Osteocyte (in vitro differentiated cells): ENCODE measurements around the gene NIPAL4. TPM values are rescaled to one million over a fixed set of nuclear protein-coding genes. Genes with fewer than 3 reads are reported as not detected.
A peak's percentile ranks its signal among the peaks of the same experiment; 100 is the strongest.

Experiments
- DNase-seq: peaks from one replicate; pipeline ENCODE4 v3.0.0; 2021; ENCODE audit warnings: mixed read lengths; ENCODE audit not compliant: unreplicated experiment; ENCODE audit errors: extremely low spot score
- H3K27ac Mint-ChIP-seq: one replicate; pipeline ENCODE4 v1.8.0; 2021; ENCODE audit warnings: mild to moderate bottlenecking, mixed read lengths; ENCODE audit not compliant: unreplicated experiment
- H3K27me3 Mint-ChIP-seq: one replicate; pipeline ENCODE4 v1.8.0; 2021; ENCODE audit warnings: mixed read lengths; ENCODE audit not compliant: unreplicated experiment
- H3K36me3 Mint-ChIP-seq: one replicate; pipeline ENCODE4 v1.8.0; 2021; ENCODE audit warnings: mixed read lengths; ENCODE audit not compliant: unreplicated experiment
- H3K4me1 Mint-ChIP-seq: one replicate; pipeline ENCODE4 v1.8.0; 2021; ENCODE audit warnings: mixed read lengths; ENCODE audit not compliant: unreplicated experiment
- H3K4me3 Mint-ChIP-seq: one replicate; pipeline ENCODE4 v1.8.0; 2021; ENCODE audit warnings: mild to moderate bottlenecking, moderate library complexity, mixed read lengths; ENCODE audit not compliant: unreplicated experiment
- H3K9me3 Mint-ChIP-seq: one replicate; pipeline ENCODE4 v1.8.0; 2021; ENCODE audit warnings: mixed read lengths; ENCODE audit not compliant: unreplicated experiment
- total RNA-seq: library from RNA; stranded (reverse); gene quantifications from 2 replicates; pipeline ENCODE4 v1.2.1, GENCODE V29; 2021
- TF ChIP-seq, protein P1 (sequence below): fragments of 200-600 bp; sonication (generic); IDR thresholded peaks from 2 replicates; pipeline ENCODE4 v1.5.0; 2021; ENCODE audit warnings: antibody characterized with exemption, mild to moderate bottlenecking, moderate library complexity

NIPAL4 gene
- total RNA-seq, 1 donor from 2014 or later, result 2.3 TPM

DNA sequence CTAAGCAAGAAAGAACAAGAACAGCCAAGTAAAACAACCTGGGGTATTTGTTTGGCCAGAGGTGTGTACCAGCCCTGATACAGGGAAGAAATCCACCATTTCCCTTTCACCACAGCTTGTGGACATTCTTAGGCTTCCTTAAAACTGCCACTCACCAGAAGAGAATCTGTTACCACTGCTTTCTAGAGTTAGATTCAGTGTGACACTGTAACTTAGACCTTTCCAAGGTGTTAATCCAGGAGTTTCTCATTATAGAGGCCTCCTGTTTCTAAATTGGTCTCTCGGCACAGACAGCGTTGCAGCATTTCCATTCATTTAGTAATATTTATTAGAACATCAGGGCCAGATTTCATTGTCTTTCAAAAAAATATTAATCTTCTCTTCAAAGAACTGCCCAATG is 55.0 kb downstream of the NIPAL4 start:
- no peak overlapping the region for H3K27ac Mint-ChIP-seq
- DNase-seq, result no peak
- no peaks in the 10 kb centered on the region for H3K9me3 Mint-ChIP-seq
- peaks cover 28% of the 10 kb centered on the region for H3K36me3 Mint-ChIP-seq
- peaks cover 65% of the 10 kb centered on the region for H3K4me1 Mint-ChIP-seq
- H3K4me3 Mint-ChIP-seq, result no peak overlapping the region
- no peaks in the 10 kb centered on the region for H3K27me3 Mint-ChIP-seq
- TF ChIP-seq, protein P1, sequence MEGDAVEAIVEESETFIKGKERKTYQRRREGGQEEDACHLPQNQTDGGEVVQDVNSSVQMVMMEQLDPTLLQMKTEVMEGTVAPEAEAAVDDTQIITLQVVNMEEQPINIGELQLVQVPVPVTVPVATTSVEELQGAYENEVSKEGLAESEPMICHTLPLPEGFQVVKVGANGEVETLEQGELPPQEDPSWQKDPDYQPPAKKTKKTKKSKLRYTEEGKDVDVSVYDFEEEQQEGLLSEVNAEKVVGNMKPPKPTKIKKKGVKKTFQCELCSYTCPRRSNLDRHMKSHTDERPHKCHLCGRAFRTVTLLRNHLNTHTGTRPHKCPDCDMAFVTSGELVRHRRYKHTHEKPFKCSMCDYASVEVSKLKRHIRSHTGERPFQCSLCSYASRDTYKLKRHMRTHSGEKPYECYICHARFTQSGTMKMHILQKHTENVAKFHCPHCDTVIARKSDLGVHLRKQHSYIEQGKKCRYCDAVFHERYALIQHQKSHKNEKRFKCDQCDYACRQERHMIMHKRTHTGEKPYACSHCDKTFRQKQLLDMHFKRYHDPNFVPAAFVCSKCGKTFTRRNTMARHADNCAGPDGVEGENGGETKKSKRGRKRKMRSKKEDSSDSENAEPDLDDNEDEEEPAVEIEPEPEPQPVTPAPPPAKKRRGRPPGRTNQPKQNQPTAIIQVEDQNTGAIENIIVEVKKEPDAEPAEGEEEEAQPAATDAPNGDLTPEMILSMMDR, result no peak

DNA sequence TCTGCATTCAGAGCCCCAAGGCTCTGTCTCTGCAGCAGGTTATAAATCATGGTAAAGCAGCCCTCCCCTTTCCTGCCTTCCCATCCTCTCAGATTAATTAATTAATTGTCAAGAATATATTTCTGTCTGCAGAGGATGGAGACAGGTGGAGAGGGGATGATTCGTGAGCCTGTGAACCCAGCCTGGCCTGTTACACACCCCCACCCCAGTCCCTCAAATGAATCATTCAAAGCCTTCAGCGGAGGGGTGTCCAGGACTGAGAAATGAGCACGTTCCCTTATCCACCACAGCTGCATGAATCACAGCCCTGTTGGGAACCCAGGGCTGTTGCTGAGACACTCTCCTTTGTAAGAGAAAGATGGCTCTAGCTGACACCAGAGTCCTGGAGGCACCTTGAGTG is 56.0 kb downstream of the NIPAL4 start:
- TF ChIP-seq, protein P1, result no peak
- Mint-ChIP-seq H3K36me3 (peaks cover 30% of the 10 kb centered on the region), H3K4me3 (no peak overlapping the region), H3K4me1 (peaks cover 57% of the 10 kb centered on the region), H3K27me3 (no peaks in the 10 kb centered on the region), H3K27ac (peak overlapping the region; percentile 64), H3K9me3 (no peaks in the 10 kb centered on the region)
- DNase-seq, result no peak

DNA sequence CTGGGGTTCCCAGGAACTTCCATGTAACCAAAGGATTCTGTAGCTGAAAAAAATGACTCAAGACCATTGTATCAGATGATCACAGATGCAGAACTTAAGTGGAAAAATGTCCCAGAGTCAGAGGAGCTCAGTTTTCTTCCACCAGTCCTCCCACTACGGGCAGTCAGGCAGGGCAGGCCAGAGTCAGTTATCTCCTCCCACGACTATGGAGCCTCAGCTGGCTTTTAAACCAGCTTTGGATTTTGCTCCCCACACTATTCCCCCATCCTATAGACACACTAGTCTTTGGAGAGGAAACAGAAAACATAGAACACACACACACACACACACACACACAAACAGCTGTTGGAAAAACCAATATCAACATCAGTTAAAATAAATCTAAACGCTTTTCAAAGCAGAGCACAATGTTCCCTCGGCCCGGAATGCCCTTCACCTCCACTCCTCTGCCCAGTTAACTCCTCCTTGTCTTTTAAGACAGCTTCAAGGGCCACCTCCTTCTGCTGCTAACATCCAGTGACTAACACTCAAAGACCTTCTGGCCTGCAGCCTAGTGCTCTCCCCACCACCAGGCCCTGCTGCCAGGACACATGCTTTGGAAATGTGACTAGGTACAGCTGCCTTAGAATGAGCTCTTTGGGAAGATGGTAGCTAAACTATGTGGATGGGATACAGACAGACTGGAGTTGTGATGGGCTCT is 56.8 kb downstream of the NIPAL4 start:
- Mint-ChIP-seq H3K36me3 (peaks cover 35% of the 10 kb centered on the region), H3K27me3 (no peaks in the 10 kb centered on the region), H3K27ac (peak overlapping the region; percentile 64), H3K9me3 (no peaks in the 10 kb centered on the region), H3K4me1 (peaks cover 50% of the 10 kb centered on the region), H3K4me3 (no peak overlapping the region)
- TF ChIP-seq, protein P1, result no peak
- no peak for DNase-seq

DNA sequence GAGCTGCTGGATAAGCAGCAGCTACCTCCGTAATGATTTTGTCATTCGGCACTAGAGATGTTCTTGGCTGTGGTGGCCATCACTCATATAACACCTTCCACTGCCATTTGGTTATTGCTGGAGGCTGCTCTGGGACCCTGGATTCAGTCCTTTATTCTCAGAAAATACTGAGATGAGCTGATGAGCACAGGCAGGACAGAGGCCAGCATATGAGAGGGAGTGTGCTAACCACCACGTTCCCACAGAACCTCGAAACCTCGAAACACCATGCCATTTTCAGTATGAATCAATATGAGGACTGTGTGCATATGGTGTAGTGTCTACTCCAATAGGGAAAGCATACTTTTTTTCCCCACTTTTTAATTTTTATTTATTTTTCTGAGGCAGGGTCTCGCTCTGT is 59.0 kb downstream of the NIPAL4 start:
- no peak overlapping the region for H3K4me3 Mint-ChIP-seq
- peaks cover 33% of the 10 kb centered on the region for H3K36me3 Mint-ChIP-seq
- no peak overlapping the region for H3K27ac Mint-ChIP-seq
- H3K27me3 Mint-ChIP-seq, result no peaks in the 10 kb centered on the region
- TF ChIP-seq, protein P1, result no peak
- DNase-seq, result no peak
- H3K4me1 Mint-ChIP-seq, result peaks cover 34% of the 10 kb centered on the region
- H3K9me3 Mint-ChIP-seq, result no peaks in the 10 kb centered on the region

DNA sequence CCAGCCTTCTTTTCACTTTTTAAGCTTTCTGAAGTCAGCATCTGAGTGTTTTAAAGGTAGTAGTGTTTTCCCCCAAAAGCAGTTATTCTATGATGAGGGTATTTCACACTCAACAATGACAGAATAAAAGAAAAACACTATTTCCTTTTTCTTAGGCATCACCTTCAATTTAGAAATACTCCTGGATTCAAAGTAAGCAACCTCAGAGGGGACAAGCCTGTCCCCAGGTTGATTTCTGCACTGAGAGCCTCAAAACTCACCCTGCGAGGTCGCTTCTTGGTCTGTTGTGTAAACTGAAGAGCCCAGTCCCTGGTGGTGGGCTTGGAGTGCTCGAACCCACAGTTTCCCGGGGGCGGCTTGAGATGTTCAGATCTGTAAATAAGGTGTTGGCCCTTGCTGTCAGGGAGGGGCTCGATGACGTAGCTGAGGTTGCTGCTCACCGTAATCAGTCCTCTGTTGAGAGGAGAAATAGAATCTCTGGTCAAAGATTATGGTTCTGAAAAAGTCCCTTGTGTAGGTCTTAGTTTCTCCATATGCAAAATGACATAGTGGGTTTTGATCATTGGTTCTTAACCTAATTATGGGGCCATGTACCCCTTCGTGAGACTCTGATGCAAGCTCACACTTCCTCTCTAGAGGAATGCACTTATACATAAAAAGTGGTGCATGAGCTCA is 59.7 kb downstream of the NIPAL4 start:
- no peak for DNase-seq
- Mint-ChIP-seq H3K27ac (no peak overlapping the region), H3K9me3 (no peaks in the 10 kb centered on the region), H3K4me3 (no peak overlapping the region), H3K36me3 (peaks cover 30% of the 10 kb centered on the region), H3K27me3 (no peaks in the 10 kb centered on the region), H3K4me1 (peaks cover 36% of the 10 kb centered on the region)
- TF ChIP-seq, protein P1, result no peak
